Skeletal muscle satellite cell (primary cell): ENCODE results near the gene HHIPL2.
A peak's percentile ranks its signal among the peaks of the same experiment; 100 is the strongest.

ENCODE experiments used
- H3K27me3 ChIP-seq: 2 replicates; pipeline ENCODE4 v1.7.0; 2013; ENCODE audit warnings: low read length; ENCODE audit not compliant: control insufficient read depth, insufficient read depth
- H3K36me3 ChIP-seq: 2 replicates; pipeline ENCODE4 v1.7.0; 2013; ENCODE audit warnings: mild to moderate bottlenecking, control low read depth, low read length; ENCODE audit not compliant: insufficient read depth
- H3K4me1 ChIP-seq: 2 replicates; pipeline ENCODE4 v1.7.0; 2013; ENCODE audit warnings: low read length; ENCODE audit not compliant: control insufficient read depth, insufficient read depth
- H3K4me2 ChIP-seq: 2 replicates; pipeline ENCODE4 v1.7.0; 2013; ENCODE audit warnings: mild to moderate bottlenecking, low read length
- H3K4me3 ChIP-seq: 2 replicates; pipeline ENCODE4 v1.7.0; 2013; ENCODE audit warnings: low read length
- H3K9ac ChIP-seq: 2 replicates; pipeline ENCODE4 v1.7.0; 2013; ENCODE audit warnings: mild to moderate bottlenecking, low read depth, low read length, moderate library complexity
- H3K9me3 ChIP-seq: replicated peaks from 2 replicates; pipeline ENCODE4 v1.7.0; 2013; ENCODE audit warnings: mild to moderate bottlenecking, control low read depth, low read length

Gene HHIPL2

GRCh38 chr1:222561656-222562055, 13.8 kb upstream of the HHIPL2 start:
- H3K4me3 ChIP-seq: no peak overlapping the region
- no peaks in the 10 kb centered on the region for H3K4me1 ChIP-seq
- no peak overlapping the region for H3K4me2 ChIP-seq
- no peaks in the 10 kb centered on the region for H3K9me3 ChIP-seq
- H3K36me3 ChIP-seq: peaks cover 22% of the 10 kb centered on the region
- H3K9ac ChIP-seq: no peak overlapping the region
- no peaks in the 10 kb centered on the region for H3K27me3 ChIP-seq

GRCh38 chr1:222557574-222557973, 9.7 kb upstream of the HHIPL2 start:
- no peaks in the 10 kb centered on the region for H3K4me1 ChIP-seq
- H3K4me2 ChIP-seq: no peak overlapping the region
- H3K9ac ChIP-seq: no peak overlapping the region
- peaks cover 27% of the 10 kb centered on the region for H3K36me3 ChIP-seq
- H3K4me3 ChIP-seq: no peak overlapping the region
- H3K27me3 ChIP-seq: no peaks in the 10 kb centered on the region
- H3K9me3 ChIP-seq: no peaks in the 10 kb centered on the region

- no peaks in the 10 kb centered on the region for H3K9me3 ChIP-seq
- H3K4me3 ChIP-seq: no peak overlapping the region
- no peak overlapping the region for H3K9ac ChIP-seq
- H3K36me3 ChIP-seq: peaks cover 27% of the 10 kb centered on the region
- no peaks in the 10 kb centered on the region for H3K4me1 ChIP-seq
- H3K27me3 ChIP-seq: no peaks in the 10 kb centered on the region
- no peak overlapping the region for H3K4me2 ChIP-seq
Measured at GRCh38 chr1:222557148-222557547, 9.2 kb upstream of the HHIPL2 start.

- no peak overlapping the region for H3K4me2 ChIP-seq
- H3K4me1 ChIP-seq: no peaks in the 10 kb centered on the region
- peaks cover 20% of the 10 kb centered on the region for H3K36me3 ChIP-seq
- H3K9me3 ChIP-seq: no peaks in the 10 kb centered on the region
- no peaks in the 10 kb centered on the region for H3K27me3 ChIP-seq
- no peak overlapping the region for H3K4me3 ChIP-seq
- no peak overlapping the region for H3K9ac ChIP-seq
Measured at GRCh38 chr1:222555992-222556615, 8.2 kb upstream of the HHIPL2 start.

GRCh38 chr1:222554177-222554576, 6.3 kb upstream of the HHIPL2 start:
- Histone ChIP-seq H3K27me3 (no peaks in the 10 kb centered on the region), H3K4me1 (no peaks in the 10 kb centered on the region), H3K4me3 (no peak overlapping the region), H3K4me2 (no peak overlapping the region), H3K9ac (no peak overlapping the region), H3K36me3 (peaks cover 11% of the 10 kb centered on the region), H3K9me3 (no peaks in the 10 kb centered on the region)

- Histone ChIP-seq H3K9me3 (no peaks in the 10 kb centered on the region), H3K9ac (no peak overlapping the region), H3K27me3 (no peaks in the 10 kb centered on the region), H3K4me2 (no peak overlapping the region), H3K36me3 (peaks cover 11% of the 10 kb centered on the region), H3K4me3 (no peak overlapping the region), H3K4me1 (peaks cover 4% of the 10 kb centered on the region)
Measured at GRCh38 chr1:222552882-222553281, 5.0 kb upstream of the HHIPL2 start.

GRCh38 chr1:222547260-222547614, 667 bp downstream of the HHIPL2 start:
- H3K9ac ChIP-seq: no peak overlapping the region
- H3K36me3 ChIP-seq: no peaks in the 10 kb centered on the region
- peak overlapping the region; percentile 78 for H3K4me2 ChIP-seq
- no peaks in the 10 kb centered on the region for H3K27me3 ChIP-seq
- H3K4me1 ChIP-seq: peaks cover 22% of the 10 kb centered on the region
- H3K9me3 ChIP-seq: no peaks in the 10 kb centered on the region
- H3K4me3 ChIP-seq: peak overlapping the region; percentile 27

GRCh38 chr1:222546548-222547259, 1.2 kb downstream of the HHIPL2 start:
- H3K4me1 ChIP-seq: peaks cover 22% of the 10 kb centered on the region
- peak overlapping the region; percentile 27 for H3K4me3 ChIP-seq
- no peaks in the 10 kb centered on the region for H3K27me3 ChIP-seq
- peak overlapping the region; percentile 18 for H3K9ac ChIP-seq
- H3K9me3 ChIP-seq: no peaks in the 10 kb centered on the region
- H3K36me3 ChIP-seq: no peaks in the 10 kb centered on the region
- peak overlapping the region; percentile 78 for H3K4me2 ChIP-seq

GRCh38 chr1:222546091-222546490, 1.8 kb downstream of the HHIPL2 start:
- no peaks in the 10 kb centered on the region for H3K9me3 ChIP-seq
- no peak overlapping the region for H3K9ac ChIP-seq
- no peak overlapping the region for H3K4me3 ChIP-seq
- H3K4me1 ChIP-seq: peaks cover 22% of the 10 kb centered on the region
- H3K4me2 ChIP-seq: peak overlapping the region; percentile 78
- no peaks in the 10 kb centered on the region for H3K27me3 ChIP-seq
- H3K36me3 ChIP-seq: no peaks in the 10 kb centered on the region

- H3K9me3 ChIP-seq: no peaks in the 10 kb centered on the region
- no peak overlapping the region for H3K4me3 ChIP-seq
- H3K4me1 ChIP-seq: peaks cover 22% of the 10 kb centered on the region
- H3K36me3 ChIP-seq: no peaks in the 10 kb centered on the region
- no peaks in the 10 kb centered on the region for H3K27me3 ChIP-seq
- H3K9ac ChIP-seq: no peak overlapping the region
- no peak overlapping the region for H3K4me2 ChIP-seq
Measured at GRCh38 chr1:222543817-222544216, 4.1 kb downstream of the HHIPL2 start.

GRCh38 chr1:222540598-222540995, 7.3 kb downstream of the HHIPL2 start:
- H3K36me3 ChIP-seq: no peaks in the 10 kb centered on the region
- H3K4me2 ChIP-seq: no peak overlapping the region
- H3K27me3 ChIP-seq: no peaks in the 10 kb centered on the region
- no peaks in the 10 kb centered on the region for H3K9me3 ChIP-seq
- no peaks in the 10 kb centered on the region for H3K4me1 ChIP-seq
- H3K4me3 ChIP-seq: no peak overlapping the region
- no peak overlapping the region for H3K9ac ChIP-seq
